NCI-H82 treated with DMSO at 0.1 percent for 48 hours (cell line): ENCODE results near the gene FECH.
"Not testable (repeated sequence)": the region's sequence is repeated elsewhere in the genome, so short reads cannot be mapped to it uniquely, and the experiment has no call there.

ENCODE experiments used
- DNase-seq: peaks from one replicate; lab custom pipeline; 2025; ENCODE audit not compliant: unreplicated experiment; lab: John Stamatoyannopoulos, UW

The FECH gene

GRCh38 chr18:57586251-57587049 lies at the start of gene FECH:
Gene FECH (minus strand): TSS chr18:57586702. CDS start chr18:57586620, 82 bp downstream.
- no peak for DNase-seq

- peak; percentile 64 for DNase-seq
These were observed 48.7 kb upstream of the FECH start for GRCh38 chr18:57635003-57635822.

GRCh38 chr18:57631697-57632096 lies 45.2 kb upstream of the FECH start:
- no peak for DNase-seq

GRCh38 chr18:57630754-57631595 lies 44.5 kb upstream of the FECH start:
- DNase-seq: no peak

- DNase-seq: peak; percentile 58
These were observed 43.7 kb upstream of the FECH start for GRCh38 chr18:57630002-57630753.

GRCh38 chr18:57629422-57629821 lies 42.9 kb upstream of the FECH start:
- no peak for DNase-seq

- peak; percentile 15 for DNase-seq
These were observed 41.0 kb upstream of the FECH start for GRCh38 chr18:57627488-57627887.

- DNase-seq: no peak
These were observed 38.5 kb upstream of the FECH start for GRCh38 chr18:57624988-57625387.

- no peak for DNase-seq
These were observed 34.7 kb upstream of the FECH start for GRCh38 chr18:57621246-57621604.

- no peak for DNase-seq
These were observed 33.4 kb upstream of the FECH start for GRCh38 chr18:57619876-57620275.

GRCh38 chr18:57618910-57619309 lies 32.4 kb upstream of the FECH start:
- no peak for DNase-seq

- DNase-seq: no peak
These were observed 17.4 kb upstream of the FECH start for GRCh38 chr18:57603871-57604270.

GRCh38 chr18:57595347-57595746 lies 8.8 kb upstream of the FECH start:
- no peak for DNase-seq

- not testable (repeated sequence) for DNase-seq
These were observed 6.2 kb upstream of the FECH start for GRCh38 chr18:57592716-57593115.

- DNase-seq: no peak
These were observed 2.7 kb upstream of the FECH start for GRCh38 chr18:57589161-57589560.

- no peak for DNase-seq
These were observed 678 bp upstream of the FECH start for GRCh38 chr18:57587098-57587661.

GRCh38 chr18:57585855-57586250 lies 649 bp downstream of the FECH start:
- no peak for DNase-seq

GRCh38 chr18:57585421-57585820 lies 1.1 kb downstream of the FECH start:
- no peak for DNase-seq

- DNase-seq: no peak
These were observed 2.1 kb downstream of the FECH start for GRCh38 chr18:57584444-57584843.

GRCh38 chr18:57583297-57583835 lies 3.1 kb downstream of the FECH start:
- DNase-seq: no peak
